HepG2 (cell line): ENCODE results near the gene OPRL1. TPM values are rescaled to one million over a fixed set of nuclear protein-coding genes. Genes with fewer than 3 reads are reported as not detected.
A peak's percentile ranks its signal among the peaks of the same experiment; 100 is the strongest.

Source experiments
- ATF1 ChIP-seq: IDR thresholded peaks from 2 replicates; pipeline ENCODE4 v1.6.1; 2016; ENCODE audit warnings: mild to moderate bottlenecking, control low read depth
- JUNB ChIP-seq: sonication (generic); formaldehyde crosslinking; IDR thresholded peaks from 2 replicates; pipeline ENCODE4 v1.8.0; 2022; ENCODE audit warnings: missing genetic modification reagents, mild to moderate bottlenecking, borderline replicate concordance
- KAT8 ChIP-seq: IDR thresholded peaks from 2 replicates; pipeline ENCODE4 v1.6.1; 2016; ENCODE audit warnings: missing genetic modification reagents, missing compliant biosample characterization
- MED8 ChIP-seq: sonication (generic); formaldehyde crosslinking; IDR thresholded peaks from 2 replicates; pipeline ENCODE4 v1.8.1; 2023; ENCODE audit warnings: mild to moderate bottlenecking, missing genetic modification reagents; ENCODE audit not compliant: insufficient replicate concordance
- NFIB ChIP-seq: sonication (generic); formaldehyde crosslinking; IDR thresholded peaks from 2 replicates; pipeline ENCODE4 v1.9.0; 2021; ENCODE audit warnings: missing genetic modification reagents, mild to moderate bottlenecking, borderline replicate concordance
- TCF7 ChIP-seq: sonication (generic); IDR thresholded peaks from 2 replicates; pipeline ENCODE4 v1.6.1; 2016; ENCODE audit warnings: antibody characterized with exemption, low read depth
- ZNF160 ChIP-seq: sonication (generic); formaldehyde crosslinking; IDR thresholded peaks from 2 replicates; pipeline ENCODE4 v1.8.0; 2022; ENCODE audit warnings: mild to moderate bottlenecking, inconsistent platforms, missing genetic modification reagents
- polyA plus RNA-seq, 8 experiments: library from polyadenylated mRNA; depleted of rRNA in 3 of 8; stranded (reverse) in 7 of 8; unstranded in 1 of 8; fragments of >200 nt; fragmentation: Illumina TruSeq in 4 of 8; extraction: Trizol in 4 of 8; gene quantifications; 2 replicates each; pipeline versions ENCODE4 v1.2.1 to v1.2.3, GENCODE V29; 2011 to 2016; ENCODE audit warnings: low read depth in 4 of 8, missing spikeins in 1 of 8, mixed read lengths in 1 of 8; ENCODE audit not compliant: insufficient read depth in 1 of 8
- total RNA-seq, 5 experiments: library from RNA; depleted of rRNA; stranded (reverse); fragments of >200 nt; fragmentation: Illumina TruSeq; extraction: Trizol; gene quantifications; 2 replicates each; pipeline ENCODE4 v1.2.3, GENCODE V29; 2016; ENCODE audit warnings: low read depth in 1 of 5
- TF ChIP-seq, protein P1 (sequence below), 2 experiments: sonication (generic) in 1 of 2; formaldehyde crosslinking in 1 of 2; IDR thresholded peaks; 2 replicates each; pipeline versions ENCODE4 v1.6.1 to v1.9.0; 2014 to 2022; ENCODE audit warnings: antibody characterized with exemption in 1 of 2, borderline replicate concordance in 1 of 2, inconsistent platforms in 1 of 2, low read depth in 1 of 2, missing genetic modification reagents in 1 of 2
- TF ChIP-seq, protein P2 (sequence below): sonication (generic); formaldehyde crosslinking; IDR thresholded peaks from 2 replicates; pipeline ENCODE4 v1.8.0; 2022; ENCODE audit warnings: mild to moderate bottlenecking, missing genetic modification reagents, borderline replicate concordance
- TF ChIP-seq, protein P3 (sequence below): sonication (generic); formaldehyde crosslinking; IDR thresholded peaks from 2 replicates; pipeline ENCODE4 v1.5.1; 2020; ENCODE audit warnings: missing genetic modification reagents, mild to moderate bottlenecking, borderline replicate concordance
- TF ChIP-seq, protein P4 (sequence below): sonication (generic); formaldehyde crosslinking; IDR thresholded peaks from 2 replicates; pipeline ENCODE4 v1.5.1; 2020; ENCODE audit warnings: mild to moderate bottlenecking, missing genetic modification reagents, borderline replicate concordance

Gene OPRL1
- total and polyA plus RNA-seq, 2 of the 13 experiments (the other 11 are each of a cell fraction or from before 2014, with no cell fraction given), result 0.35 to 0.71 TPM

DNA sequence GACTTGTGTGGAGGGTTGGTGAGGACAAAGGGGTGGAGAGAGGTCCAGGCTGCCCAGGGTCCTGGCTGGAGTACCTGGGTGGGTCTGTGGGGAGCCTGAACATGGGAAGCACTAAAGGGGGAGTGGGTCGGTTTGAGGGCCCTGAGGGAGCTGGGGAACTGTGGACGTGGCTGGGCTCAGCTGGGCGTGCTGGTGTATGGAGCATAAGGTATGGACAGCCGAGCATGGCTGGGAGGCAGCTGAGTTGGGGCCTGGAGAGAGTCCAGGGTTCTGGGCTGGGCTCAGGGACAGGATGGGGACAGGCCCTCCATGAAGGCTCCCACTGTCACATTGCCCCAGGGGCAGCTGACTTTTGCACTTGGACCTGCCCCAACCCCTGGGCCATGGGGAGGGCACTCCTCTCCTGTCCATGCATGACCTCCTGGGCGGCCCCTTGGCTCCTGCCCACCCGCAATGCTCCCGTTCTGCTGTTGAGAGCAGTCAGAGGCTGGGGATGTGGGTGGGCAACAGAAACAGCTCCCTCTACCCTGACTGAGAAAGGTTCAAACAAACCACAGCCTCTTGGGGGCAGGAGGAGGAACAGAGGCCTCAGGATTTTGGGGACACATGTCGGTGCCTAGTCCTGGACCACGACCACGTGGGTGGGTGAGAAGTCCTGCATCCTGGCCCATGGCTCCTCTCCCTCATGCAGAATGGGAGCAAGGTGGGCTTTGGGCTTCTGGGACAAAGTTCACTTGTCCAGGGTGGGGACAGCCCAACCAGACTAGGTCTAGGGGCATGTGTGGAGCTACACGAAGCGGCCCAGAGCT lies 39.4 kb upstream of the OPRL1 start (continued):
- TF ChIP-seq, protein P1, sequence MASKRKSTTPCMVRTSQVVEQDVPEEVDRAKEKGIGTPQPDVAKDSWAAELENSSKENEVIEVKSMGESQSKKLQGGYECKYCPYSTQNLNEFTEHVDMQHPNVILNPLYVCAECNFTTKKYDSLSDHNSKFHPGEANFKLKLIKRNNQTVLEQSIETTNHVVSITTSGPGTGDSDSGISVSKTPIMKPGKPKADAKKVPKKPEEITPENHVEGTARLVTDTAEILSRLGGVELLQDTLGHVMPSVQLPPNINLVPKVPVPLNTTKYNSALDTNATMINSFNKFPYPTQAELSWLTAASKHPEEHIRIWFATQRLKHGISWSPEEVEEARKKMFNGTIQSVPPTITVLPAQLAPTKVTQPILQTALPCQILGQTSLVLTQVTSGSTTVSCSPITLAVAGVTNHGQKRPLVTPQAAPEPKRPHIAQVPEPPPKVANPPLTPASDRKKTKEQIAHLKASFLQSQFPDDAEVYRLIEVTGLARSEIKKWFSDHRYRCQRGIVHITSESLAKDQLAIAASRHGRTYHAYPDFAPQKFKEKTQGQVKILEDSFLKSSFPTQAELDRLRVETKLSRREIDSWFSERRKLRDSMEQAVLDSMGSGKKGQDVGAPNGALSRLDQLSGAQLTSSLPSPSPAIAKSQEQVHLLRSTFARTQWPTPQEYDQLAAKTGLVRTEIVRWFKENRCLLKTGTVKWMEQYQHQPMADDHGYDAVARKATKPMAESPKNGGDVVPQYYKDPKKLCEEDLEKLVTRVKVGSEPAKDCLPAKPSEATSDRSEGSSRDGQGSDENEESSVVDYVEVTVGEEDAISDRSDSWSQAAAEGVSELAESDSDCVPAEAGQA (IDR thresholded peaks at IDR 0.05; ENCODE audit: low read depth), result no peak
- TF ChIP-seq, protein P1 (CRISPR knock-in tag; IDR thresholded peaks at IDR 0.05; ENCODE audit: borderline replicate concordance), result no peak
- no peak for TF ChIP-seq JUNB (CRISPR knock-in tag)
- TF ChIP-seq, protein P2, sequence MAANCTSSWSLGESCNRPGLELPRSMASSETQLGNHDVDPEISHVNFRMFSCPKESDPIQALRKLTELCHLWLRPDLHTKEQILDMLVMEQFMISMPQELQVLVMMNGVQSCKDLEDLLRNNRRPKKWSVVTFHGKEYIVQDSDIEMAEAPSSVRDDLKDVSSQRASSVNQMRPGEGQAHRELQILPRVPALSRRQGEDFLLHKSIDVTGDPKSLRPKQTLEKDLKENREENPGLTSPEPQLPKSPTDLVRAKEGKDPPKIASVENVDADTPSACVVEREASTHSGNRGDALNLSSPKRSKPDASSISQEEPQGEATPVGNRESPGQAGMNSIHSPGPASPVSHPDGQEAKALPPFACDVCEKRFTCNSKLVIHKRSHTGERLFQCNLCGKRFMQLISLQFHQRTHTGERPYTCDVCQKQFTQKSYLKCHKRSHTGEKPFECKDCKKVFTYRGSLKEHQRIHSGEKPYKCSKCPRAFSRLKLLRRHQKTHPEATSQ (CRISPR knock-in tag), result peak; percentile 10; the same call in 1 of the 2 replicates
- no peak for TF ChIP-seq KAT8
- 0 out of 2 replicates have a peak, but pooled peaks have one; percentile 83 for TF ChIP-seq ZNF160 (CRISPR knock-in tag)
- TF ChIP-seq, protein P3, sequence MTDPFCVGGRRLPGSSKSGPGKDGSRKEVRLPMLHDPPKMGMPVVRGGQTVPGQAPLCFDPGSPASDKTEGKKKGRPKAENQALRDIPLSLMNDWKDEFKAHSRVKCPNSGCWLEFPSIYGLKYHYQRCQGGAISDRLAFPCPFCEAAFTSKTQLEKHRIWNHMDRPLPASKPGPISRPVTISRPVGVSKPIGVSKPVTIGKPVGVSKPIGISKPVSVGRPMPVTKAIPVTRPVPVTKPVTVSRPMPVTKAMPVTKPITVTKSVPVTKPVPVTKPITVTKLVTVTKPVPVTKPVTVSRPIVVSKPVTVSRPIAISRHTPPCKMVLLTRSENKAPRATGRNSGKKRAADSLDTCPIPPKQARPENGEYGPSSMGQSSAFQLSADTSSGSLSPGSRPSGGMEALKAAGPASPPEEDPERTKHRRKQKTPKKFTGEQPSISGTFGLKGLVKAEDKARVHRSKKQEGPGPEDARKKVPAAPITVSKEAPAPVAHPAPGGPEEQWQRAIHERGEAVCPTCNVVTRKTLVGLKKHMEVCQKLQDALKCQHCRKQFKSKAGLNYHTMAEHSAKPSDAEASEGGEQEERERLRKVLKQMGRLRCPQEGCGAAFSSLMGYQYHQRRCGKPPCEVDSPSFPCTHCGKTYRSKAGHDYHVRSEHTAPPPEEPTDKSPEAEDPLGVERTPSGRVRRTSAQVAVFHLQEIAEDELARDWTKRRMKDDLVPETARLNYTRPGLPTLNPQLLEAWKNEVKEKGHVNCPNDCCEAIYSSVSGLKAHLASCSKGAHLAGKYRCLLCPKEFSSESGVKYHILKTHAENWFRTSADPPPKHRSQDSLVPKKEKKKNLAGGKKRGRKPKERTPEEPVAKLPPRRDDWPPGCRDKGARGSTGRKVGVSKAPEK (CRISPR knock-in tag), result no peak
- peak; percentile 82 for TF ChIP-seq MED8 (CRISPR knock-in tag)
- TF ChIP-seq, protein P4, sequence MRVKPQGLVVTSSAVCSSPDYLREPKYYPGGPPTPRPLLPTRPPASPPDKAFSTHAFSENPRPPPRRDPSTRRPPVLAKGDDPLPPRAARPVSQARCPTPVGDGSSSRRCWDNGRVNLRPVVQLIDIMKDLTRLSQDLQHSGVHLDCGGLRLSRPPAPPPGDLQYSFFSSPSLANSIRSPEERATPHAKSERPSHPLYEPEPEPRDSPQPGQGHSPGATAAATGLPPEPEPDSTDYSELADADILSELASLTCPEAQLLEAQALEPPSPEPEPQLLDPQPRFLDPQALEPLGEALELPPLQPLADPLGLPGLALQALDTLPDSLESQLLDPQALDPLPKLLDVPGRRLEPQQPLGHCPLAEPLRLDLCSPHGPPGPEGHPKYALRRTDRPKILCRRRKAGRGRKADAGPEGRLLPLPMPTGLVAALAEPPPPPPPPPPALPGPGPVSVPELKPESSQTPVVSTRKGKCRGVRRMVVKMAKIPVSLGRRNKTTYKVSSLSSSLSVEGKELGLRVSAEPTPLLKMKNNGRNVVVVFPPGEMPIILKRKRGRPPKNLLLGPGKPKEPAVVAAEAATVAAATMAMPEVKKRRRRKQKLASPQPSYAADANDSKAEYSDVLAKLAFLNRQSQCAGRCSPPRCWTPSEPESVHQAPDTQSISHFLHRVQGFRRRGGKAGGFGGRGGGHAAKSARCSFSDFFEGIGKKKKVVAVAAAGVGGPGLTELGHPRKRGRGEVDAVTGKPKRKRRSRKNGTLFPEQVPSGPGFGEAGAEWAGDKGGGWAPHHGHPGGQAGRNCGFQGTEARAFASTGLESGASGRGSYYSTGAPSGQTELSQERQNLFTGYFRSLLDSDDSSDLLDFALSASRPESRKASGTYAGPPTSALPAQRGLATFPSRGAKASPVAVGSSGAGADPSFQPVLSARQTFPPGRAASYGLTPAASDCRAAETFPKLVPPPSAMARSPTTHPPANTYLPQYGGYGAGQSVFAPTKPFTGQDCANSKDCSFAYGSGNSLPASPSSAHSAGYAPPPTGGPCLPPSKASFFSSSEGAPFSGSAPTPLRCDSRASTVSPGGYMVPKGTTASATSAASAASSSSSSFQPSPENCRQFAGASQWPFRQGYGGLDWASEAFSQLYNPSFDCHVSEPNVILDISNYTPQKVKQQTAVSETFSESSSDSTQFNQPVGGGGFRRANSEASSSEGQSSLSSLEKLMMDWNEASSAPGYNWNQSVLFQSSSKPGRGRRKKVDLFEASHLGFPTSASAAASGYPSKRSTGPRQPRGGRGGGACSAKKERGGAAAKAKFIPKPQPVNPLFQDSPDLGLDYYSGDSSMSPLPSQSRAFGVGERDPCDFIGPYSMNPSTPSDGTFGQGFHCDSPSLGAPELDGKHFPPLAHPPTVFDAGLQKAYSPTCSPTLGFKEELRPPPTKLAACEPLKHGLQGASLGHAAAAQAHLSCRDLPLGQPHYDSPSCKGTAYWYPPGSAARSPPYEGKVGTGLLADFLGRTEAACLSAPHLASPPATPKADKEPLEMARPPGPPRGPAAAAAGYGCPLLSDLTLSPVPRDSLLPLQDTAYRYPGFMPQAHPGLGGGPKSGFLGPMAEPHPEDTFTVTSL (CRISPR knock-in tag), result no peak
- TF ChIP-seq NFIB (CRISPR knock-in tag), result 0 out of 2 replicates have a peak, but pooled peaks have one; percentile 10
- TF ChIP-seq TCF7, result no peak
- no peak for TF ChIP-seq ATF1
